Renal cortical epithelial cell (primary cell): ENCODE data around the gene CYP2W1. TPM values are rescaled to one million over a fixed set of nuclear protein-coding genes. Genes with fewer than 3 reads are reported as not detected.
"Not testable (repeated sequence)": the region's sequence is repeated elsewhere in the genome, so short reads cannot be mapped to it uniquely, and the experiment has no call there.

ENCODE experiments used
- DNase-seq: peaks from one replicate; pipeline ENCODE4 v3.0.0-alpha.2; 2011; ENCODE audit warnings: low read depth
- total RNA-seq: library from RNA; depleted of rRNA; stranded (reverse); fragments of >200 nt; gene quantifications from 2 replicates; pipeline ENCODE4 v1.2.3, GENCODE V29; 2014

Gene CYP2W1
- total RNA-seq, 1 donor from 2014 or later, result not detected

DNA sequence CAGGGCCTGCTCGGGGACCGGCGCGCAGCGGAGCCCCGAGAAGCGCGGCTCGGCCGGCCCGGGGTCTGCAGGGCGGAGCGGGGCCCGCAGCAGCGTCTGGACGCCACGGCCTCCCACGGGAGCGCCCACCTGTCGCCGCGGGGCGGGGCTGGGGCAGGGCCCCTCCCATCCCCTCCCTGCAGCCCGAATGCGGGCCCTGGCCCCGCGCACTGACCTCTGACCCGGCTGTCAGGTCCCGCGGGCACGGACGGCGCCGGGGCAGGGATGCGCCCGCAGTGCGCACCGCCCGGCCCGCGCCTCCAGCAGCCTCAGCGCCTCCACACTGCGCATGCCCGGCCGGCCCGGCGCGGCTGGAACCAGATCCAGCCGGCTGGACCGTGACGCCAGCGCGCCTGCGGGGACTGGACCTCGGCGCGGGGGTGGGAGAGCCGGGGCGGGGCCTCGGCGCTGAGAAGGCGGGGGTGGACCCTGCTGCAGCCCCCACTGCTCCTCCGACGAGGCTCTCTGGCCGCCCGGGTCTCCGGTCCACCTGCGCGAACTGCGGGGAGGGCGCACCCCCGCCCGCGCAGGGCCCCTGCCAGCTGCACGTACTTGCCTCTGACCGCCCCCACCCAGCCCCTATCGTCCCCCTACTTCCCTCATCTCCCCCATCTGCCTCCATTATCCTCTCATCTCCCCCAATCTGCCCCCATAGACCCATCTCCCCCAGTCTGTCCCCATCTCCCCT lies 45.2 kb downstream of the CYP2W1 start:
- DNase-seq, result peak; percentile 58

- peak; percentile 93 for DNase-seq
Measured at GRCh38 chr7:1028775-1029636, 46.0 kb downstream of the CYP2W1 start.

DNA sequence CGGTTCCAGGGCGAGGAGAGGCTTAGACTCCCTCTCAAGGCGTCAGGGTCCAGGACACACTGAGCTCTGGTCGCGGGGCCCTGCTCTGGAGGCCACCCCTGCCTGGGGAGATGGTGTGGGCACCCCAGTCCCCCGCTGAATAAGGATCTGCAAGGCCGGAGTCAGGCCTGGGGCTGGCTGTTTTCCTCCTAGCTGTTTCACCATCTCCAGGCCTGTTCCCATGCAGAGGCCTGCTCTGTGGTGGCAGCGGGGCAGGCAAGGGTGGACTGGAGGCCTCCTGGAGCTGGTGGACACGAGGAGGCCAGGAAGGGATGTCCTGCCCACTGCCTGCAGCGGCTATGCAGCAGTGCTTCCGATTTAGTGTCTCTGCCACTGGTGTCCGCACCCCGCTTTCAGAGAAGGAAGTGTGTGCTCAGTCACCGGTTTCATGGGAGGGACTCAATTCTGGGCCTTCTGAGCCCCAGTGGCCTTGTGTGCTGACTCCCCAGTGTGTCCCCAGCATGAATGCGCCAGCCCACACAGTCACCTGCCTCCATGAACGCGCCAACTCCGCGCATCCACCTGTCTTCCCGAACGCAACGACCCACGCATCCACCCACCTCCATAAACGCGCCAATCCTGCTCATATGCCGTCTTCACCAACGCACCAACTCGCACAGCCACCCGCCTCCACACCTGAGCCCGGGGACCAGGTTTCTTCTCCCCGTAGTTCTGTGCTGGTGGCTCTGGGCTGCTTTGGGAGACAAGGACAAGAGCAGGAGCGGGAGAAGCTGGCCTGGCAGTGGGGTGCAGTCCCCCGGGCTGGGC lies 46.9 kb downstream of the CYP2W1 start:
- DNase-seq, result no peak

- no peak for DNase-seq
Measured at GRCh38 chr7:1030444-1031070, 47.6 kb downstream of the CYP2W1 start.

- DNase-seq, result no peak
Measured at GRCh38 chr7:1031716-1032455, 48.9 kb downstream of the CYP2W1 start.

- DNase-seq, result no peak
Measured at GRCh38 chr7:1032536-1033181, 49.7 kb downstream of the CYP2W1 start.

- DNase-seq, result no peak
Measured at GRCh38 chr7:1033546-1034145, 50.7 kb downstream of the CYP2W1 start.

GRCh38 chr7:1034769-1035168 lies 51.8 kb downstream of the CYP2W1 start:
- DNase-seq, result not testable (repeated sequence)

- not testable (repeated sequence) for DNase-seq
Measured at GRCh38 chr7:1036164-1036928, 53.4 kb downstream of the CYP2W1 start.

Other genes starting within 250 kb of the CYP2W1 start
- 164 and 234 TPM in 2 replicates for gene SUN1, start 150.7 kb upstream of the CYP2W1 start, total RNA-seq
- gene GET4, start 106.6 kb upstream of the CYP2W1 start, total RNA-seq, result 30.7 and 36.5 TPM in 2 replicates
- gene ADAP1, start 28.5 kb upstream of the CYP2W1 start, total RNA-seq, result 4.8 and 22.4 TPM in 2 replicates
- gene COX19, start 7.6 kb upstream of the CYP2W1 start, total RNA-seq, result 3.5 and 10.0 TPM in 2 replicates
- 3.0 and 3.6 TPM in 2 replicates for gene GPR146, start 61.4 kb downstream of the CYP2W1 start, total RNA-seq
- gene GPER1, start 104.9 kb downstream of the CYP2W1 start, total RNA-seq, result 0.52 and 1.6 TPM in 2 replicates
- gene ZFAND2A, start 177.0 kb downstream of the CYP2W1 start, total RNA-seq, result 9.9 and 21.4 TPM in 2 replicates
- gene UNCX, start 249.7 kb downstream of the CYP2W1 start, total RNA-seq, result not detected in 2 replicates